ENCODE data around the gene GPHB5. TPM values are rescaled to one million over a fixed set of nuclear protein-coding genes. Genes with fewer than 3 reads are reported as not detected.
"Not testable (repeated sequence)": the region's sequence is repeated elsewhere in the genome, so short reads cannot be mapped to it uniquely, and the experiment has no call there.

Gene GPHB5
- total and polyA plus RNA-seq, 9 donors = not detected

GRCh38 chr14:63308723-63309317, 9.9 kb downstream of the GPHB5 start:
- H3K36me3 ChIP-seq = no peaks in the 10 kb centered on the region
- no peak overlapping the region for H3K27ac ChIP-seq
- TF ChIP-seq EP300 (IDR thresholded peaks at IDR 0.05) (no peak), POLR2A (IDR thresholded peaks at IDR 0.05) (no peak)
- TF ChIP-seq, protein P1, sequence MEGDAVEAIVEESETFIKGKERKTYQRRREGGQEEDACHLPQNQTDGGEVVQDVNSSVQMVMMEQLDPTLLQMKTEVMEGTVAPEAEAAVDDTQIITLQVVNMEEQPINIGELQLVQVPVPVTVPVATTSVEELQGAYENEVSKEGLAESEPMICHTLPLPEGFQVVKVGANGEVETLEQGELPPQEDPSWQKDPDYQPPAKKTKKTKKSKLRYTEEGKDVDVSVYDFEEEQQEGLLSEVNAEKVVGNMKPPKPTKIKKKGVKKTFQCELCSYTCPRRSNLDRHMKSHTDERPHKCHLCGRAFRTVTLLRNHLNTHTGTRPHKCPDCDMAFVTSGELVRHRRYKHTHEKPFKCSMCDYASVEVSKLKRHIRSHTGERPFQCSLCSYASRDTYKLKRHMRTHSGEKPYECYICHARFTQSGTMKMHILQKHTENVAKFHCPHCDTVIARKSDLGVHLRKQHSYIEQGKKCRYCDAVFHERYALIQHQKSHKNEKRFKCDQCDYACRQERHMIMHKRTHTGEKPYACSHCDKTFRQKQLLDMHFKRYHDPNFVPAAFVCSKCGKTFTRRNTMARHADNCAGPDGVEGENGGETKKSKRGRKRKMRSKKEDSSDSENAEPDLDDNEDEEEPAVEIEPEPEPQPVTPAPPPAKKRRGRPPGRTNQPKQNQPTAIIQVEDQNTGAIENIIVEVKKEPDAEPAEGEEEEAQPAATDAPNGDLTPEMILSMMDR (IDR thresholded peaks at IDR 0.05) = no peak
- no peaks in the 10 kb centered on the region for H3K27me3 ChIP-seq
- intact Hi-C loops (cut with DNase I) = no loop called here
- no peaks in the 10 kb centered on the region for H3K9me3 ChIP-seq
- 49 to 62% (median 55%) methylated on average over 7 of the region's 7 CpGs for WGBS, 3 donors
- DNase-seq = no peak
- H3K4me3 ChIP-seq = no peak overlapping the region
- no peaks in the 10 kb centered on the region for H3K4me1 ChIP-seq (ENCODE audit: insufficient read depth)

GRCh38 chr14:63304429-63304828, 14.3 kb downstream of the GPHB5 start:
- H3K27ac ChIP-seq; H3K27me3 ChIP-seq; H3K36me3 ChIP-seq; DNase-seq; H3K9me3 ChIP-seq; intact Hi-C loops (cut with DNase I); H3K4me1 ChIP-seq (ENCODE audit: insufficient read depth); H3K4me3 ChIP-seq: not testable (repeated sequence)
- WGBS, 3 donors = 87 to 98% (median 92%) methylated on average over 5 of the region's 5 CpGs

DNA sequence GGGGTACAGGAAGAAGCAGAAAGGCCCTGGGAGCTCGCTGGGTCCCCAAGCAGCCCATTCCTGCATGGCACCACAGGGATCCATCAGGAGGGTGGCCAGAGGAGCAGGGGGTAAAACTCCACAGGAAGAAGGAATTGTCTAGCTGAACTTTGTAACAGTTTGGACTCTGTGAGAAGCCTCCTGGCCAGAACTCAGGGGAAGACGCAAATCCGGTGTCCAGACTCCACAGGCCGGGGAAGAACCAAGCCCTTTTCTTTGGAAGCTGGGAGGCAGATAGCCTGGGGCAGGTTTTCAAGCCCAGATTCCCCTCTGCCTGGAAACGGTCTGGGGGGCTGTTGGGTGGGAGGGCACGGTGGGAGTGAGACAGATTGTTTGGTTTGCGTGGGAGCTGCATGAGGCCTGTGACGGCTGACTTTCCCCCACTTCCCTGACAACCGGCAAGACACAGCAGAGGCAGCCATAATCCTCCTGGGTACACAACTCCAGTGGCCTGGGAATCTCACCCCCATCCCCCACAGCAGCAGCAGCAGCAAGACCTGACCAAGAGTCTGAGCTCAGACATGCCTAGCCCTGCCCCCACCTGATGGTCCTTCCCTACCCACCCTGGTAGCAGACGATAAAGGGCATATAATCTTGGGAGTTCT, 16.7 kb downstream of the GPHB5 start:
- TF ChIP-seq EP300 (IDR thresholded peaks at IDR 0.05) = no peak
- no peak for TF ChIP-seq POLR2A (IDR thresholded peaks at IDR 0.05)
- TF ChIP-seq, protein P1 (IDR thresholded peaks at IDR 0.05) = no peak

DNA sequence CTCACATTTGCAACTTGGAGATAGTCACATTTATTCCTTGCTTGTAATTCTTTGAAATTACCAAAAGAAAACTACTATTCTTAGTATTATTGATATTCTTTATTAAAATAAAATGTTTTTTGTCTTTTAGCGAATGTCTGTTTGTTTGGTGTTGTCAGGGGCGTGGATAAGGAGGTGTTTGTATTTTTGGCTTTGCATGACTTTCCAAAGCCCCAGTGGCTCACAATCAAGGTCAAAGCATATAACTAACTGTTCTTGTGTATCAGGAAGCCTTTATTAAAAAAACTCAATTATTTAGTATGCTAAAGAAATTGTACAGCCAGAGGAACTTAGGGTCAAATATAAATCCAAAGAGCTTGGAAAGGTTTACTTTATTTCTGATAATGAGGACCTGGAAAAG, 17.9 kb downstream of the GPHB5 start:
- Histone ChIP-seq H3K27me3 (no peaks in the 10 kb centered on the region), H3K4me3 (no peak overlapping the region), H3K9me3 (no peaks in the 10 kb centered on the region), H3K4me1 (ENCODE audit: insufficient read depth) (no peaks in the 10 kb centered on the region), H3K27ac (no peak overlapping the region), H3K36me3 (no peaks in the 10 kb centered on the region)
- TF ChIP-seq POLR2A (IDR thresholded peaks at IDR 0.05) (no peak), EP300 (IDR thresholded peaks at IDR 0.05) (no peak)
- TF ChIP-seq, protein P1 (IDR thresholded peaks at IDR 0.05) = no peak
- WGBS, 3 donors = 11 to 33% (median 24%) methylated on average over 2 of the region's 2 CpGs
- DNase-seq = no peak
- intact Hi-C loops (cut with DNase I) = no loop called here

More for the DNA sequence above, 16.7 kb downstream of the GPHB5 start:
- Histone ChIP-seq H3K9me3 (no peaks in the 10 kb centered on the region), H3K4me1 (ENCODE audit: insufficient read depth) (no peaks in the 10 kb centered on the region), H3K27me3 (no peaks in the 10 kb centered on the region), H3K36me3 (no peaks in the 10 kb centered on the region), H3K4me3 (no peak overlapping the region), H3K27ac (no peak overlapping the region)
- intact Hi-C loops (cut with DNase I) = no loop called here
- WGBS, 3 donors = 52 to 66% (median 52%) methylated on average over 10 of the region's 10 CpGs
- no peak for DNase-seq
